HCT116 (cell line): ENCODE results near the gene HMCN1. TPM values are rescaled to one million over a fixed set of nuclear protein-coding genes. Genes with fewer than 3 reads are reported as not detected.

ENCODE experiments used
- ATAC-seq: fragments of 200-7000 bp; cut with Tn5 transposase; 2 replicates; pipeline ENCODE4 v1.9.1; 2020; ENCODE audit warnings: mild to moderate bottlenecking, moderate library complexity
- BruUV-seq: library from RNA; stranded (reverse); fragments of 400-500 nt; replicated peaks from 2 replicates; lab custom pipeline; 2021; lab: Mats Ljungman, UMichigan
- CTCF ChIA-PET: fragments of 300-600 bp; sonication (Branson Sonifier 250); formaldehyde crosslinking; loops from one replicate; lab custom pipeline; 2021; ENCODE audit warnings: antibody characterized with exemption; lab: Charles Lee
- POLR2A ChIA-PET: fragments of 300-600, 350-600 bp; sonication (Branson Sonifier 250); formaldehyde crosslinking; loops from one replicate; lab custom pipeline; 2021; ENCODE audit warnings: antibody characterized with exemption; lab: Charles Lee
- RAD21 ChIA-PET, 2 experiments: fragments of 300-600 bp; sonication (Branson Sonifier 250); formaldehyde crosslinking; loops; one replicate each; lab custom pipeline; 2023; ENCODE audit warnings: low total read pairs in 2 of 2; ENCODE audit not compliant: uncharacterized antibody in 2 of 2, unreplicated experiment in 2 of 2, low non-redundant PET in 1 of 2; lab: Charles Lee
- DNase-seq: peaks from one replicate; pipeline ENCODE4 v3.0.0-alpha.2; 2010; ENCODE audit warnings: low read depth, low spot score
- H2AFZ ChIP-seq: fragments of 200-600 bp; shearing (Covaris generic), sonication (generic); 2 replicates; pipeline ENCODE4 v1.6.1; 2017; ENCODE audit warnings: low read depth, mixed run types, mixed read lengths, antibody characterized with exemption, low read length; ENCODE audit not compliant: poor library complexity, severe bottlenecking
- H3K27ac ChIP-seq: 2 replicates; pipeline ENCODE4 v1.5.1; 2012; ENCODE audit warnings: low read depth, low read length
- H3K27me3 ChIP-seq: fragments of 200-600 bp; sonication (generic); 2 replicates; pipeline ENCODE4 v1.6.1; 2016; ENCODE audit warnings: mixed run types, low read length, mixed read lengths; ENCODE audit not compliant: insufficient read depth
- H3K36me3 ChIP-seq, 2 experiments: fragments of 200-500 bp in 1 of 2; fragments of 200-600 bp in 1 of 2; sonication (Bioruptor generic) in 1 of 2; sonication (generic) in 1 of 2; 2 replicates each; pipeline versions ENCODE4 v1.5.1 to v1.6.1; 2014 to 2016; ENCODE audit warnings: low read length in 2 of 2, inconsistent platforms in 1 of 2, mixed read lengths in 1 of 2, mixed run types in 1 of 2; ENCODE audit not compliant: insufficient read depth in 2 of 2, control insufficient read depth in 1 of 2
- H3K4me1 ChIP-seq, 2 experiments: fragments of 200-600 bp in 1 of 2; sonication (generic) in 1 of 2; 2 replicates each; pipeline versions ENCODE4 v1.5.1 to v1.6.1; 2012 to 2017; ENCODE audit warnings: low read length in 2 of 2, inconsistent platforms in 1 of 2, mild to moderate bottlenecking in 1 of 2, mixed read lengths in 1 of 2, mixed run types in 1 of 2, moderate library complexity in 1 of 2; ENCODE audit not compliant: insufficient read depth in 2 of 2, control insufficient read depth in 1 of 2
- H3K4me2 ChIP-seq: fragments of 200-600 bp; sonication (generic); 2 replicates; pipeline ENCODE4 v1.6.1; 2017; ENCODE audit warnings: mixed run types, low read length, mixed read lengths
- H3K4me3 ChIP-seq, 2 experiments: fragments of 200-600 bp in 1 of 2; sonication (generic) in 1 of 2; replicated peaks in 1 of 2; 2 replicates each; pipeline ENCODE4 v1.5.1; 2011 to 2016; ENCODE audit warnings: low read length in 2 of 2, control low read depth in 1 of 2, low read depth in 1 of 2, mild to moderate bottlenecking in 1 of 2, mixed read lengths in 1 of 2, mixed run types in 1 of 2
- H3K79me2 ChIP-seq: fragments of 200-600 bp; sonication (generic); 2 replicates; pipeline ENCODE4 v1.6.1; 2017; ENCODE audit warnings: mild to moderate bottlenecking, mixed run types, low read length, moderate library complexity, mixed read lengths; ENCODE audit not compliant: insufficient read depth
- H3K9ac ChIP-seq: fragments of 200-600 bp; sonication (generic); 2 replicates; pipeline ENCODE4 v1.6.1; 2016; ENCODE audit warnings: low read length, mixed read lengths
- H3K9me2 ChIP-seq: fragments of 200-600 bp; sonication (generic), shearing (Covaris generic); 2 replicates; pipeline ENCODE4 v1.6.1; 2017; ENCODE audit warnings: mixed run types, mild to moderate bottlenecking, moderate library complexity; ENCODE audit not compliant: insufficient read depth
- H3K9me3 ChIP-seq, 2 experiments: fragments of 200-500 bp in 1 of 2; fragments of 200-600 bp in 1 of 2; sonication (Bioruptor generic) in 1 of 2; sonication (generic) in 1 of 2; 2 replicates each; pipeline ENCODE4 v1.6.1; 2014 to 2017; ENCODE audit warnings: low read length in 2 of 2, mixed read lengths in 2 of 2, inconsistent platforms in 1 of 2, low read depth in 1 of 2, mild to moderate bottlenecking in 1 of 2, mixed run types in 1 of 2, moderate library complexity in 1 of 2; ENCODE audit not compliant: control insufficient read depth in 1 of 2, insufficient read depth in 1 of 2
- H4K20me1 ChIP-seq: fragments of 200-600 bp; sonication (generic), shearing (Covaris generic); 2 replicates; pipeline ENCODE4 v1.6.1; 2017; ENCODE audit warnings: mixed run types, mild to moderate bottlenecking, moderate library complexity; ENCODE audit not compliant: insufficient read depth
- CEBPB ChIP-seq: IDR thresholded peaks from 2 replicates; pipeline ENCODE4 v1.6.1; 2012; ENCODE audit warnings: low read depth
- ELF1 ChIP-seq: IDR thresholded peaks from 2 replicates; pipeline ENCODE4 v1.6.1; 2012; ENCODE audit warnings: low read depth, borderline replicate concordance
- EZH2 ChIP-seq: fragments of 200-600 bp; sonication (generic); IDR thresholded peaks from 2 replicates; pipeline ENCODE4 v1.6.1; 2017; ENCODE audit warnings: antibody characterized with exemption, mixed run types
- EZH2phosphoT487 ChIP-seq: fragments of 200-600 bp; IDR thresholded peaks from 2 replicates; pipeline ENCODE4 v1.6.1; 2018; ENCODE audit warnings: antibody characterized with exemption, borderline replicate concordance
- POLR2AphosphoS5 ChIP-seq: IDR thresholded peaks from 2 replicates; pipeline ENCODE4 v1.6.1; 2011; ENCODE audit warnings: mild to moderate bottlenecking, low read depth, low read length, moderate library complexity
- SRF ChIP-seq: IDR thresholded peaks from 2 replicates; pipeline ENCODE4 v1.6.1; 2012; ENCODE audit warnings: low read depth
- TCF7L2 ChIP-seq: IDR thresholded peaks from 2 replicates; pipeline ENCODE4 v1.7.0; 2011; ENCODE audit warnings: borderline replicate concordance, inconsistent platforms; ENCODE audit not compliant: insufficient read depth, insufficient read length; ENCODE audit errors: extremely low read depth
- YY1 ChIP-seq: IDR thresholded peaks from 2 replicates; pipeline ENCODE4 v1.6.1; 2011; ENCODE audit warnings: low read length, low read depth, moderate library complexity, mild to moderate bottlenecking; ENCODE audit not compliant: insufficient replicate concordance; ENCODE audit errors: extremely low read depth
- intact Hi-C: fragments of 100-400 bp; cut with micrococcal nuclease; formaldehyde crosslinking; loops from 2 replicates; pipeline ENCODE4 v1.10.0; 2022
- total RNA-seq: library from RNA; stranded (reverse); gene quantifications from one replicate; pipeline ENCODE4 v1.2.1, GENCODE V29; 2021; ENCODE audit not compliant: unreplicated experiment
- TF ChIP-seq, protein P1 (sequence below), 3 experiments: fragments of 200-600 bp in 1 of 3; sonication (generic) in 1 of 3; IDR thresholded peaks in 2 of 3; conservative IDR thresholded peaks in 1 of 3; 2 replicates each; pipeline ENCODE4 v1.5.1; 2012 to 2017; ENCODE audit warnings: low read depth in 2 of 3, low read length in 2 of 3, antibody characterized with exemption in 1 of 3, borderline replicate concordance in 1 of 3, control low read depth in 1 of 3, mild to moderate bottlenecking in 1 of 3, mixed read lengths in 1 of 3, mixed run types in 1 of 3, moderate library complexity in 1 of 3; ENCODE audit not compliant: insufficient read depth in 1 of 3
- TF ChIP-seq, protein P2 (sequence below): IDR thresholded peaks from 2 replicates; pipeline ENCODE4 v1.6.1; 2012

HMCN1 gene
- total RNA-seq, 1 experiment from 2014 or later = 0.59 TPM

DNA sequence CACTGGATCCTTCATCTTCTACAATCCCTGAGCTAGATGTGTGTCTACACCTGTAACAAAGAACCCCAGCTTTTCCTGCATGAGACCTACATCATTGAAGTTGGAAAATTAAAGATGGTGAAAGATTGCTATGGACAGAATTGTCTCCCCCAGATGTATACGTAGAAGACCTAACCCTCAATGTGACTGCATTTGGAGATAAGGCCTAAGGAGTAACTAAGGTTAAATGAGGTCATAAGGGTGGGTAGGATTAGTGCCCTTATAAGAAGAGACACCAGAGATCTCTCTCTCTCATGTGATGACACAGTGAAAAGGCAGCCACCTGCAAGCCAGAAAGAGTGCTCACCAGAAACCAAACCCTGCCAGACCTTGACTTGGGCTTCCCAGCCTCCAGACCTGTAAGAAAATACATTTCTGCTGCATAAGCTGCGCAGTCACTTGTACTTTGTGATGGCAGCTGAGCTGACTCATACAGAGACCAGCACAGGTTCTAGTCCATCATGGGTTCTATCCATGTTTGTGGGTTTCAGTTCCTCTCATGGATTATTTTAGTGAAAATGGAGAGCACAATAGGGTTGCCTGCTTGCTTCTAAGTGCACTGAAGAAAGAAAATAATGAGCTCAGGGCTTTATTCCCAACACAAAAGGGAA is 460.0 kb downstream of the HMCN1 start:
- H3K79me2 ChIP-seq = no peaks in the 10 kb centered on the region
- TF ChIP-seq ELF1 = no peak
- TF ChIP-seq SRF = no peak
- TF ChIP-seq EZH2phosphoT487 = no peak
- TF ChIP-seq POLR2AphosphoS5 = no peak
- no peak for TF ChIP-seq YY1
- no peak for TF ChIP-seq EZH2
- no peak for TF ChIP-seq TCF7L2
- TF ChIP-seq CEBPB = no peak
- TF ChIP-seq, protein P1, sequence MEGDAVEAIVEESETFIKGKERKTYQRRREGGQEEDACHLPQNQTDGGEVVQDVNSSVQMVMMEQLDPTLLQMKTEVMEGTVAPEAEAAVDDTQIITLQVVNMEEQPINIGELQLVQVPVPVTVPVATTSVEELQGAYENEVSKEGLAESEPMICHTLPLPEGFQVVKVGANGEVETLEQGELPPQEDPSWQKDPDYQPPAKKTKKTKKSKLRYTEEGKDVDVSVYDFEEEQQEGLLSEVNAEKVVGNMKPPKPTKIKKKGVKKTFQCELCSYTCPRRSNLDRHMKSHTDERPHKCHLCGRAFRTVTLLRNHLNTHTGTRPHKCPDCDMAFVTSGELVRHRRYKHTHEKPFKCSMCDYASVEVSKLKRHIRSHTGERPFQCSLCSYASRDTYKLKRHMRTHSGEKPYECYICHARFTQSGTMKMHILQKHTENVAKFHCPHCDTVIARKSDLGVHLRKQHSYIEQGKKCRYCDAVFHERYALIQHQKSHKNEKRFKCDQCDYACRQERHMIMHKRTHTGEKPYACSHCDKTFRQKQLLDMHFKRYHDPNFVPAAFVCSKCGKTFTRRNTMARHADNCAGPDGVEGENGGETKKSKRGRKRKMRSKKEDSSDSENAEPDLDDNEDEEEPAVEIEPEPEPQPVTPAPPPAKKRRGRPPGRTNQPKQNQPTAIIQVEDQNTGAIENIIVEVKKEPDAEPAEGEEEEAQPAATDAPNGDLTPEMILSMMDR (IDR thresholded peaks at IDR 0.05 in 2 of 3, conservative IDR thresholded peaks at IDR 0.05 in 1 of 3; ENCODE audit: borderline replicate concordance in 1 of 3, insufficient read depth in 1 of 3, low read depth in 2 of 3, low read length in 2 of 3) = no peak
- TF ChIP-seq, protein P2, sequence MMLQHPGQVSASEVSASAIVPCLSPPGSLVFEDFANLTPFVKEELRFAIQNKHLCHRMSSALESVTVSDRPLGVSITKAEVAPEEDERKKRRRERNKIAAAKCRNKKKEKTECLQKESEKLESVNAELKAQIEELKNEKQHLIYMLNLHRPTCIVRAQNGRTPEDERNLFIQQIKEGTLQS = no peak
- no TSS peak for BruUV-seq
- H3K27ac ChIP-seq = no peak overlapping the region
- H3K4me2 ChIP-seq = no peak overlapping the region
- H3K9ac ChIP-seq = no peak overlapping the region
- POLR2A ChIA-PET = no interaction called here
- RAD21 ChIA-PET = no interaction called here
- no peak overlapping the region for H2AFZ ChIP-seq
- H4K20me1 ChIP-seq = no peaks in the 10 kb centered on the region
- H3K4me1 ChIP-seq = peaks cover 0 to 4% of the 10 kb centered on the region in 2 experiments; a peak in 1 of 4 replicates
- DNase-seq = no peak
- no peaks in the 10 kb centered on the region for H3K9me3 ChIP-seq
- no peaks in the 10 kb centered on the region for H3K9me2 ChIP-seq
- no peak for ATAC-seq
- no peaks in the 10 kb centered on the region for H3K36me3 ChIP-seq
- no peak overlapping the region for H3K4me3 ChIP-seq
- H3K27me3 ChIP-seq = no peaks in the 10 kb centered on the region
- intact Hi-C loops = no loop called here
- CTCF ChIA-PET = no interaction called here
